Chondrocyte (in vitro differentiated cells): ENCODE measurements around the gene CYP27C1. TPM values are rescaled to one million over a fixed set of nuclear protein-coding genes. Genes with fewer than 3 reads are reported as not detected.
A peak's percentile ranks its signal among the peaks of the same experiment; 100 is the strongest.
"Not testable (repeated sequence)": the region's sequence is repeated elsewhere in the genome, so short reads cannot be mapped to it uniquely, and the experiment has no call there.

Experiments used
- DNase-seq: peaks from one replicate; pipeline ENCODE4 v3.0.0; 2021; ENCODE audit warnings: mixed read lengths, low spot score
- H3K27ac Mint-ChIP-seq: one replicate; pipeline ENCODE4 v1.8.0; 2021; ENCODE audit warnings: mild to moderate bottlenecking, moderate library complexity, mixed read lengths; ENCODE audit not compliant: unreplicated experiment
- H3K27me3 Mint-ChIP-seq: 2 replicates; pipeline ENCODE4 v1.8.0; 2021; ENCODE audit warnings: low read depth, mixed read lengths
- H3K36me3 Mint-ChIP-seq: 2 replicates; pipeline ENCODE4 v1.8.0; 2021; ENCODE audit warnings: low read depth, mixed read lengths
- H3K4me1 Mint-ChIP-seq: 2 replicates; pipeline ENCODE4 v1.8.0; 2021; ENCODE audit warnings: low read depth, mild to moderate bottlenecking, mixed read lengths
- H3K4me3 Mint-ChIP-seq: one replicate; pipeline ENCODE4 v1.8.0; 2021; ENCODE audit warnings: mild to moderate bottlenecking, moderate library complexity, mixed read lengths; ENCODE audit not compliant: unreplicated experiment
- H3K9me3 Mint-ChIP-seq: 2 replicates; pipeline ENCODE4 v1.8.0; 2021; ENCODE audit warnings: low read depth, mixed read lengths
- CTCF ChIP-seq: fragments of 200-600 bp; sonication (generic); IDR thresholded peaks from 2 replicates; pipeline ENCODE4 v1.5.0; 2021; ENCODE audit warnings: antibody characterized with exemption, mild to moderate bottlenecking, moderate library complexity
- total RNA-seq: library from RNA; stranded (reverse); gene quantifications from 3 replicates; pipeline ENCODE4 v1.2.1, GENCODE V29; 2021

The CYP27C1 gene
- total RNA-seq, 1 donor from 2014 or later = 11.7 TPM

GRCh38 chr2:127164761-127165538 is 55.1 kb downstream of the CYP27C1 start:
- no peaks in the 10 kb centered on the region for H3K9me3 Mint-ChIP-seq

GRCh38 chr2:127163921-127164320 is 56.2 kb downstream of the CYP27C1 start:
- no peak for TF ChIP-seq CTCF
- DNase-seq = no peak
- no peaks in the 10 kb centered on the region for H3K27me3 Mint-ChIP-seq
- H3K27ac Mint-ChIP-seq = no peak overlapping the region
- H3K9me3 Mint-ChIP-seq = no peaks in the 10 kb centered on the region
- no peaks in the 10 kb centered on the region for H3K36me3 Mint-ChIP-seq
- no peak overlapping the region for H3K4me3 Mint-ChIP-seq
- peaks cover 33% of the 10 kb centered on the region for H3K4me1 Mint-ChIP-seq

More at GRCh38 chr2:127164761-127165538, 55.1 kb downstream of the CYP27C1 start:
- Mint-ChIP-seq H3K4me1 (peaks cover 26% of the 10 kb centered on the region), H3K27ac (peak overlapping the region; percentile 15), H3K36me3 (no peaks in the 10 kb centered on the region), H3K27me3 (no peaks in the 10 kb centered on the region), H3K4me3 (no peak overlapping the region)
- DNase-seq = no peak
- no peak for TF ChIP-seq CTCF

- not testable (repeated sequence) for DNase-seq, H3K27ac Mint-ChIP-seq, H3K4me3 Mint-ChIP-seq, H3K9me3 Mint-ChIP-seq, H3K27me3 Mint-ChIP-seq, H3K36me3 Mint-ChIP-seq
- H3K4me1 Mint-ChIP-seq = peaks cover 42% of the 10 kb centered on the region
Measured at GRCh38 chr2:127163090-127163406, 57.1 kb downstream of the CYP27C1 start.

- Mint-ChIP-seq H3K9me3 (no peaks in the 10 kb centered on the region), H3K4me1 (peaks cover 48% of the 10 kb centered on the region), H3K27ac (no peak overlapping the region), H3K27me3 (no peaks in the 10 kb centered on the region), H3K4me3 (no peak overlapping the region), H3K36me3 (no peaks in the 10 kb centered on the region)
- no peak for TF ChIP-seq CTCF
- DNase-seq = no peak
Measured at GRCh38 chr2:127162261-127163089, 57.6 kb downstream of the CYP27C1 start.

GRCh38 chr2:127161176-127162136 is 58.6 kb downstream of the CYP27C1 start:
- peak overlapping the region; percentile 49 for H3K27ac Mint-ChIP-seq
- H3K27me3 Mint-ChIP-seq = no peaks in the 10 kb centered on the region
- peaks cover 52% of the 10 kb centered on the region for H3K4me1 Mint-ChIP-seq
- no peaks in the 10 kb centered on the region for H3K9me3 Mint-ChIP-seq
- no peak for TF ChIP-seq CTCF
- DNase-seq = no peak
- no peak overlapping the region for H3K4me3 Mint-ChIP-seq
- no peaks in the 10 kb centered on the region for H3K36me3 Mint-ChIP-seq
